Measurements from ENCODE around the gene WDR5.

DNA sequence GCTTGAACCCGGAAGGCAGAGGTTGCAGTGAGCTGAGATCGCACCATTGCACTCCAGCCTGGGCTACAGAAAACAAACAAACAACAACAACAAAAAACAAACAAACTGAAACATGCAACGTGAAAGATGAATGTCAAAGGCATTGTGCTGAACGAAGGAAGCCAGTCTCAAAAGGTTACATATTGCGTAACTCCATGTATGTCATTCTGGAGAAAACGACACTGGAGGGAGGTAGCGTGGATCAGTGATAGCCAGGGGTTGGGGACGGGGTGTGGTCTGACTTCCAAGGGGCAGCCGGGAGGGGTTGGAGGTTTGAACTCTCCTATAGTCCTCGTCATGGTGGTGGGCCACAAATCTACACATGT is 12.1 kb upstream of the WDR5 start:
- no peak for TF ChIP-seq NFIC (IDR thresholded peaks at IDR 0.05; ENCODE audit: borderline replicate concordance)
- TF ChIP-seq, protein P1, sequence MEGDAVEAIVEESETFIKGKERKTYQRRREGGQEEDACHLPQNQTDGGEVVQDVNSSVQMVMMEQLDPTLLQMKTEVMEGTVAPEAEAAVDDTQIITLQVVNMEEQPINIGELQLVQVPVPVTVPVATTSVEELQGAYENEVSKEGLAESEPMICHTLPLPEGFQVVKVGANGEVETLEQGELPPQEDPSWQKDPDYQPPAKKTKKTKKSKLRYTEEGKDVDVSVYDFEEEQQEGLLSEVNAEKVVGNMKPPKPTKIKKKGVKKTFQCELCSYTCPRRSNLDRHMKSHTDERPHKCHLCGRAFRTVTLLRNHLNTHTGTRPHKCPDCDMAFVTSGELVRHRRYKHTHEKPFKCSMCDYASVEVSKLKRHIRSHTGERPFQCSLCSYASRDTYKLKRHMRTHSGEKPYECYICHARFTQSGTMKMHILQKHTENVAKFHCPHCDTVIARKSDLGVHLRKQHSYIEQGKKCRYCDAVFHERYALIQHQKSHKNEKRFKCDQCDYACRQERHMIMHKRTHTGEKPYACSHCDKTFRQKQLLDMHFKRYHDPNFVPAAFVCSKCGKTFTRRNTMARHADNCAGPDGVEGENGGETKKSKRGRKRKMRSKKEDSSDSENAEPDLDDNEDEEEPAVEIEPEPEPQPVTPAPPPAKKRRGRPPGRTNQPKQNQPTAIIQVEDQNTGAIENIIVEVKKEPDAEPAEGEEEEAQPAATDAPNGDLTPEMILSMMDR (IDR thresholded peaks at IDR 0.05) = no peak
- TF ChIP-seq, protein P2, sequence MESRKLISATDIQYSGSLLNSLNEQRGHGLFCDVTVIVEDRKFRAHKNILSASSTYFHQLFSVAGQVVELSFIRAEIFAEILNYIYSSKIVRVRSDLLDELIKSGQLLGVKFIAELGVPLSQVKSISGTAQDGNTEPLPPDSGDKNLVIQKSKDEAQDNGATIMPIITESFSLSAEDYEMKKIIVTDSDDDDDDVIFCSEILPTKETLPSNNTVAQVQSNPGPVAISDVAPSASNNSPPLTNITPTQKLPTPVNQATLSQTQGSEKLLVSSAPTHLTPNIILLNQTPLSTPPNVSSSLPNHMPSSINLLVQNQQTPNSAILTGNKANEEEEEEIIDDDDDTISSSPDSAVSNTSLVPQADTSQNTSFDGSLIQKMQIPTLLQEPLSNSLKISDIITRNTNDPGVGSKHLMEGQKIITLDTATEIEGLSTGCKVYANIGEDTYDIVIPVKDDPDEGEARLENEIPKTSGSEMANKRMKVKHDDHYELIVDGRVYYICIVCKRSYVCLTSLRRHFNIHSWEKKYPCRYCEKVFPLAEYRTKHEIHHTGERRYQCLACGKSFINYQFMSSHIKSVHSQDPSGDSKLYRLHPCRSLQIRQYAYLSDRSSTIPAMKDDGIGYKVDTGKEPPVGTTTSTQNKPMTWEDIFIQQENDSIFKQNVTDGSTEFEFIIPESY (IDR thresholded peaks at IDR 0.05; ENCODE audit: borderline replicate concordance, low read depth) = no peak
- no peak for TF ChIP-seq GABPA (IDR thresholded peaks at IDR 0.05; ENCODE audit: low read depth)
- TF ChIP-seq, protein P3, sequence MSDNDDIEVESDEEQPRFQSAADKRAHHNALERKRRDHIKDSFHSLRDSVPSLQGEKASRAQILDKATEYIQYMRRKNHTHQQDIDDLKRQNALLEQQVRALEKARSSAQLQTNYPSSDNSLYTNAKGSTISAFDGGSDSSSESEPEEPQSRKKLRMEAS (IDR thresholded peaks at IDR 0.05; ENCODE audit: low read depth) = no peak
- TF ChIP-seq RFX5 (IDR thresholded peaks at IDR 0.05; ENCODE audit: low read length) = no peak
- no peak for TF ChIP-seq RAD21 (IDR thresholded peaks at IDR 0.05; ENCODE audit: low read length)
- TF ChIP-seq, protein P4, sequence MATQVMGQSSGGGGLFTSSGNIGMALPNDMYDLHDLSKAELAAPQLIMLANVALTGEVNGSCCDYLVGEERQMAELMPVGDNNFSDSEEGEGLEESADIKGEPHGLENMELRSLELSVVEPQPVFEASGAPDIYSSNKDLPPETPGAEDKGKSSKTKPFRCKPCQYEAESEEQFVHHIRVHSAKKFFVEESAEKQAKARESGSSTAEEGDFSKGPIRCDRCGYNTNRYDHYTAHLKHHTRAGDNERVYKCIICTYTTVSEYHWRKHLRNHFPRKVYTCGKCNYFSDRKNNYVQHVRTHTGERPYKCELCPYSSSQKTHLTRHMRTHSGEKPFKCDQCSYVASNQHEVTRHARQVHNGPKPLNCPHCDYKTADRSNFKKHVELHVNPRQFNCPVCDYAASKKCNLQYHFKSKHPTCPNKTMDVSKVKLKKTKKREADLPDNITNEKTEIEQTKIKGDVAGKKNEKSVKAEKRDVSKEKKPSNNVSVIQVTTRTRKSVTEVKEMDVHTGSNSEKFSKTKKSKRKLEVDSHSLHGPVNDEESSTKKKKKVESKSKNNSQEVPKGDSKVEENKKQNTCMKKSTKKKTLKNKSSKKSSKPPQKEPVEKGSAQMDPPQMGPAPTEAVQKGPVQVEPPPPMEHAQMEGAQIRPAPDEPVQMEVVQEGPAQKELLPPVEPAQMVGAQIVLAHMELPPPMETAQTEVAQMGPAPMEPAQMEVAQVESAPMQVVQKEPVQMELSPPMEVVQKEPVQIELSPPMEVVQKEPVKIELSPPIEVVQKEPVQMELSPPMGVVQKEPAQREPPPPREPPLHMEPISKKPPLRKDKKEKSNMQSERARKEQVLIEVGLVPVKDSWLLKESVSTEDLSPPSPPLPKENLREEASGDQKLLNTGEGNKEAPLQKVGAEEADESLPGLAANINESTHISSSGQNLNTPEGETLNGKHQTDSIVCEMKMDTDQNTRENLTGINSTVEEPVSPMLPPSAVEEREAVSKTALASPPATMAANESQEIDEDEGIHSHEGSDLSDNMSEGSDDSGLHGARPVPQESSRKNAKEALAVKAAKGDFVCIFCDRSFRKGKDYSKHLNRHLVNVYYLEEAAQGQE (IDR thresholded peaks at IDR 0.05; ENCODE audit: low read depth, low read length) = no peak
- TF ChIP-seq JUND (IDR thresholded peaks at IDR 0.05) = no peak
- TF ChIP-seq TCF12 (IDR thresholded peaks at IDR 0.05) = no peak
- TF ChIP-seq RXRA (IDR thresholded peaks at IDR 0.05; ENCODE audit: borderline replicate concordance, low read depth) = no peak
- TF ChIP-seq, protein P5, sequence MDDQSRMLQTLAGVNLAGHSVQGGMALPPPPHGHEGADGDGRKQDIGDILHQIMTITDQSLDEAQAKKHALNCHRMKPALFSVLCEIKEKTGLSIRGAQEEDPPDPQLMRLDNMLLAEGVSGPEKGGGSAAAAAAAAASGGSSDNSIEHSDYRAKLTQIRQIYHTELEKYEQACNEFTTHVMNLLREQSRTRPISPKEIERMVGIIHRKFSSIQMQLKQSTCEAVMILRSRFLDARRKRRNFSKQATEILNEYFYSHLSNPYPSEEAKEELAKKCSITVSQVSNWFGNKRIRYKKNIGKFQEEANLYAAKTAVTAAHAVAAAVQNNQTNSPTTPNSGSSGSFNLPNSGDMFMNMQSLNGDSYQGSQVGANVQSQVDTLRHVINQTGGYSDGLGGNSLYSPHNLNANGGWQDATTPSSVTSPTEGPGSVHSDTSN (IDR thresholded peaks at IDR 0.05) = no peak
